B cell (primary cell): ENCODE measurements around the gene HSBP1L1. TPM values are rescaled to one million over a fixed set of nuclear protein-coding genes. Genes with fewer than 3 reads are reported as not detected.

Experiments used
- ATAC-seq: fragments of 200-7000 bp; cut with Tn5 transposase; one replicate; pipeline ENCODE4 v1.10.0; 2021; ENCODE audit warnings: low read depth, mild to moderate bottlenecking, moderate number of reproducible peaks, moderate library complexity
- CTCF ChIA-PET: fragments of 350-600 bp; sonication (Branson Sonifier 250); formaldehyde crosslinking; loops from one replicate; lab custom pipeline; 2021; ENCODE audit warnings: antibody characterized with exemption, inconsistent platforms; lab: Charles Lee
- POLR2A ChIA-PET: fragments of 350-600 bp; sonication (Branson Sonifier 250); formaldehyde crosslinking; loops from one replicate; lab custom pipeline; 2021; ENCODE audit warnings: antibody characterized with exemption; lab: Charles Lee
- DNase-seq: peaks from one replicate; pipeline ENCODE4 v3.0.0; 2013
- H2AFZ ChIP-seq: 2 replicates; pipeline ENCODE4 v1.6.1; 2012; ENCODE audit warnings: mild to moderate bottlenecking, low read depth, low read length; ENCODE audit not compliant: insufficient read depth, poor library complexity, severe bottlenecking
- H3K27ac ChIP-seq, 2 donors: 1 replicate in 1 of 2; 2 replicates in 1 of 2; pipeline ENCODE4 v1.5.1; 2012 to 2013; ENCODE audit warnings: low read length in 2 of 2, mild to moderate bottlenecking in 2 of 2, moderate library complexity in 1 of 2
- H3K27me3 ChIP-seq, 4 experiments: fragments of 200-600 bp in 1 of 4; sonication (generic) in 1 of 4; replicated peaks in 1 of 4; 1 replicate in 2 of 4; 2 replicates in 2 of 4; pipeline versions ENCODE4 v1.6.1 to v1.7.0; 2013 to 2016; ENCODE audit warnings: low read length in 3 of 4, mild to moderate bottlenecking in 2 of 4, mixed read lengths in 1 of 4, moderate library complexity in 1 of 4; ENCODE audit not compliant: insufficient read depth in 4 of 4, control insufficient read depth in 3 of 4; ENCODE audit errors: control extremely low read depth in 1 of 4
- H3K36me3 ChIP-seq, 2 experiments: replicated peaks in 1 of 2; 1 replicate in 1 of 2; 2 replicates in 1 of 2; pipeline versions ENCODE4 v1.6.1 to v1.7.1; 2013; ENCODE audit warnings: low read length in 1 of 2; ENCODE audit not compliant: insufficient read depth in 2 of 2, control insufficient read depth in 1 of 2; ENCODE audit errors: control extremely low read depth in 1 of 2, extremely low read depth in 1 of 2
- H3K4me1 ChIP-seq, 2 donors: fragments of 200-600 bp in 1 of 2; sonication (generic) in 1 of 2; 1 replicate in 1 of 2; 2 replicates in 1 of 2; pipeline versions ENCODE4 v1.5.1 to v1.6.1; 2013 to 2017; ENCODE audit warnings: low read length in 2 of 2; ENCODE audit not compliant: control insufficient read depth in 2 of 2, insufficient read depth in 2 of 2
- H3K4me2 ChIP-seq: replicated peaks from 2 replicates; pipeline ENCODE3; 2012; ENCODE audit warnings: mild to moderate bottlenecking, low read depth, low read length; ENCODE audit not compliant: poor library complexity, severe bottlenecking
- H3K4me3 ChIP-seq, 5 experiments: fragments of 200-600 bp in 1 of 5; sonication (generic) in 1 of 5; 1 replicate in 3 of 5; 2 replicates in 2 of 5; pipeline versions ENCODE4 v1.5.1 to v1.7.0; 2011 to 2016; ENCODE audit warnings: low read length in 4 of 5, mild to moderate bottlenecking in 4 of 5, low read depth in 2 of 5, control low read depth in 1 of 5, moderate library complexity in 1 of 5; ENCODE audit not compliant: insufficient read depth in 1 of 5; ENCODE audit errors: control extremely low read depth in 1 of 5, extremely low read depth in 1 of 5
- H3K79me2 ChIP-seq: fragments of 200-600 bp; sonication (generic); one replicate; pipeline ENCODE4 v1.6.0; 2016; ENCODE audit warnings: low read length; ENCODE audit not compliant: control insufficient read depth, insufficient read depth
- H3K9ac ChIP-seq: fragments of 200-600 bp; sonication (generic); 2 replicates; pipeline ENCODE4 v1.6.1; 2017; ENCODE audit warnings: mild to moderate bottlenecking, low read length, moderate library complexity
- H3K9me3 ChIP-seq, 3 donors: one replicate each; pipeline versions ENCODE4 v1.6.1 to v1.7.1; 2013; ENCODE audit warnings: low read length in 2 of 3; ENCODE audit not compliant: control insufficient read depth in 2 of 3, insufficient read depth in 1 of 3; ENCODE audit errors: control extremely low read depth in 1 of 3
- H4K20me1 ChIP-seq: 2 replicates; pipeline ENCODE4 v1.6.0; 2012; ENCODE audit warnings: mild to moderate bottlenecking, low read length; ENCODE audit not compliant: insufficient read depth, control insufficient read depth, poor library complexity, severe bottlenecking
- H3K27ac Mint-ChIP-seq: one replicate; pipeline ENCODE4 v1.8.0; 2021; ENCODE audit warnings: mixed read lengths
- H3K27me3 Mint-ChIP-seq: one replicate; pipeline ENCODE4 v1.8.0; 2021; ENCODE audit warnings: mixed read lengths
- H3K4me1 Mint-ChIP-seq: one replicate; pipeline ENCODE4 v1.8.0; 2021; ENCODE audit warnings: mixed read lengths
- H3K4me3 Mint-ChIP-seq: one replicate; pipeline ENCODE4 v1.8.0; 2021; ENCODE audit warnings: mixed read lengths
- H3K9me3 Mint-ChIP-seq: one replicate; pipeline ENCODE4 v1.8.0; 2022; ENCODE audit warnings: mixed read lengths; ENCODE audit not compliant: insufficient read depth
- EZH2 ChIP-seq: IDR thresholded peaks from 2 replicates; pipeline ENCODE4 v1.6.1; 2012; ENCODE audit warnings: borderline replicate concordance, low read depth, mild to moderate bottlenecking, moderate library complexity, low read length; ENCODE audit not compliant: insufficient read depth, poor library complexity, severe bottlenecking
- WGBS: methylation state at CpG from one replicate; pipeline ENCODE4 v1.1.5; 2013; ENCODE audit warnings: missing lambda C conversion rate; ENCODE audit not compliant: insufficient coverage; 5-methylcytosine and 5-hydroxymethylcytosine counted together
- intact Hi-C: fragments of 100-400 bp; cut with micrococcal nuclease; formaldehyde crosslinking; loops from one replicate; pipeline ENCODE4 v1.10.0; 2022
- polyA plus RNA-seq: library from polyadenylated mRNA; depleted of rRNA; stranded (reverse); fragments of >200 nt; gene quantifications from 2 replicates; pipeline ENCODE4 v1.2.3, GENCODE V29; 2012
- total RNA-seq, 2 donors: library from RNA; stranded (reverse); fragments of 120-200 nt in 1 of 2; gene quantifications; 1 replicate in 1 of 2; 2 replicates in 1 of 2; pipeline versions ENCODE4 v1.2.3 to v1.2.4, GENCODE V29; 2013 to 2022
- TF ChIP-seq, protein P1 (sequence below): fragments of 200-600 bp; IDR thresholded peaks from one replicate; pipeline ENCODE4 v1.8.0; 2022; ENCODE audit warnings: antibody characterized with exemption, mild to moderate bottlenecking

The HSBP1L1 gene
- total and polyA plus RNA-seq, 2 donors (not counting 1 experiment from before 2014, with no cell fraction given) = 4.6 to 7.2 TPM

DNA sequence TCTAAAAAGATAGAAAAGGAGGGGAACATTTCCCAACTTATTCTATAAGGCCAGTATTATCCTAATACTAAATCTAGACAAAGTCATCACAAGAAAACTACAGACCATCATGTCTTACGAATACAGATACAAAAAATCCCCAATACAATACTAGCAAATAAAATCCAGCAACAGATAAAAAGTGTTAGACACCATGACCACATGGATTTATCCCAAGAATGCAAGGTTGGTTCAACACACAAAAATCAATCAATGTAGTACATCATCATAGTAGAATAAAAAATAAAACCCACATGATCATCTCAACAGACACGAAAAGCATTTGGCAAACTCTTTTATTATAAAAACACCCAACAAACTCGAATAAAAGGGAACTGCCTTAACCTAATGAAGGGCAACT is 31.5 kb upstream of the HSBP1L1 start:
- no CpG with 5 or more reads among the region's 3 CpGs for WGBS
- peaks cover 4 to 53% of the 10 kb centered on the region in 2 experiments for H3K36me3 ChIP-seq
- H3K79me2 ChIP-seq = peaks cover 95% of the 10 kb centered on the region

DNA sequence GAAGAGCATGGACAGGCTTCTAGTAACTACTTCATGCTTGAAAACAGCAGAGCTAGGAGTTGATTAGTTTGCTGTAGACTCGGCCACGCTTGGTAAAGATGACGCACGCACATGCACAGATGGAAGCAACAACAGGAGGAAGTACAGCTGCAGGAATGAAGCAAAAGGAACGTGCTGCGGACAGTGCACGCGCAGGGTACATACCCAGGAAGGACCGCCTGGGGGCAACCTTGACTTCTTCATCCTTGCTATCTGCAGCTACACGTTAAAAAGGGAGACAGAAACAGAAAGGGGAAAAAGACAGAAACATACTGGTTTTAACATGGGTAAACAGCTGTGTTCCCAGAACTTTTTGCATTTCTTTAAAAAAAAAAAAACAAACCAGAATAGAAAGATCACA is 30.7 kb upstream of the HSBP1L1 start:
- H3K27ac ChIP-seq = no peak overlapping the region
- peaks cover 47% of the 10 kb centered on the region for H4K20me1 ChIP-seq
- WGBS = 95% methylated on average over 10 of the region's 10 CpGs
- no peak for ATAC-seq
- no peak overlapping the region for H3K27ac Mint-ChIP-seq
- no peak for DNase-seq
- TF ChIP-seq EZH2 = no peak
- TF ChIP-seq, protein P1, sequence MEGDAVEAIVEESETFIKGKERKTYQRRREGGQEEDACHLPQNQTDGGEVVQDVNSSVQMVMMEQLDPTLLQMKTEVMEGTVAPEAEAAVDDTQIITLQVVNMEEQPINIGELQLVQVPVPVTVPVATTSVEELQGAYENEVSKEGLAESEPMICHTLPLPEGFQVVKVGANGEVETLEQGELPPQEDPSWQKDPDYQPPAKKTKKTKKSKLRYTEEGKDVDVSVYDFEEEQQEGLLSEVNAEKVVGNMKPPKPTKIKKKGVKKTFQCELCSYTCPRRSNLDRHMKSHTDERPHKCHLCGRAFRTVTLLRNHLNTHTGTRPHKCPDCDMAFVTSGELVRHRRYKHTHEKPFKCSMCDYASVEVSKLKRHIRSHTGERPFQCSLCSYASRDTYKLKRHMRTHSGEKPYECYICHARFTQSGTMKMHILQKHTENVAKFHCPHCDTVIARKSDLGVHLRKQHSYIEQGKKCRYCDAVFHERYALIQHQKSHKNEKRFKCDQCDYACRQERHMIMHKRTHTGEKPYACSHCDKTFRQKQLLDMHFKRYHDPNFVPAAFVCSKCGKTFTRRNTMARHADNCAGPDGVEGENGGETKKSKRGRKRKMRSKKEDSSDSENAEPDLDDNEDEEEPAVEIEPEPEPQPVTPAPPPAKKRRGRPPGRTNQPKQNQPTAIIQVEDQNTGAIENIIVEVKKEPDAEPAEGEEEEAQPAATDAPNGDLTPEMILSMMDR = no peak
- no peaks in the 10 kb centered on the region for H3K4me1 ChIP-seq
- no peak overlapping the region for H3K4me2 ChIP-seq
- no peak overlapping the region for H2AFZ ChIP-seq
- no peaks in the 10 kb centered on the region for H3K27me3 ChIP-seq
- no peak overlapping the region for H3K9ac ChIP-seq
- H3K9me3 ChIP-seq = peaks cover 3 to 57% (median 50%) of the 10 kb centered on the region in 3 donors
- H3K36me3 ChIP-seq = peaks cover 4 to 48% of the 10 kb centered on the region in 2 experiments
- H3K79me2 ChIP-seq = peaks cover 95% of the 10 kb centered on the region
- intact Hi-C loops = no loop called here
- H3K9me3 Mint-ChIP-seq = peaks cover 28% of the 10 kb centered on the region
- peaks cover 2% of the 10 kb centered on the region for H3K4me1 Mint-ChIP-seq
- ChIA-PET POLR2A (no interaction called here), CTCF (interaction anchor here (0.6 kb wide), 1 partner anchor 192 kb away, joined by 3 read pairs; no protein-coding TSS in a partner anchor)
- H3K4me3 ChIP-seq = no peak overlapping the region
- H3K27me3 Mint-ChIP-seq = no peaks in the 10 kb centered on the region
- H3K4me3 Mint-ChIP-seq = no peak overlapping the region

More for the DNA sequence above, 31.5 kb upstream of the HSBP1L1 start:
- Mint-ChIP-seq H3K27me3 (no peaks in the 10 kb centered on the region), H3K27ac (no peak overlapping the region), H3K4me3 (no peak overlapping the region), H3K9me3 (peaks cover 28% of the 10 kb centered on the region), H3K4me1 (peaks cover 2% of the 10 kb centered on the region)
- DNase-seq = no peak
- ATAC-seq = no peak
- no peaks in the 10 kb centered on the region for H3K27me3 ChIP-seq
- H3K9ac ChIP-seq = no peak overlapping the region
- TF ChIP-seq, protein P1 = no peak
- TF ChIP-seq EZH2 = no peak
- intact Hi-C loops = no loop called here
- no peak overlapping the region for H3K4me2 ChIP-seq
- peaks cover 3 to 59% (median 53%) of the 10 kb centered on the region in 3 donors for H3K9me3 ChIP-seq
- ChIA-PET CTCF (no interaction called here), POLR2A (no interaction called here)
- H4K20me1 ChIP-seq = peaks cover 52% of the 10 kb centered on the region
- no peak overlapping the region for H3K27ac ChIP-seq
- H2AFZ ChIP-seq = no peak overlapping the region
- no peak overlapping the region for H3K4me3 ChIP-seq
- no peaks in the 10 kb centered on the region for H3K4me1 ChIP-seq
